H1 (cell line): Measurements from ENCODE around the gene PSPN. TPM values are rescaled to one million over a fixed set of nuclear protein-coding genes. Genes with fewer than 3 reads are reported as not detected.

ENCODE experiments used
- CTCF ChIA-PET: fragments of 300-600 bp; sonication (Branson Sonifier 250); formaldehyde crosslinking; loops from one replicate; lab custom pipeline; 2021; ENCODE audit not compliant: partially characterized antibody; lab: Charles Lee
- POLR2A ChIA-PET: fragments of 300-600 bp; sonication (Branson Sonifier 250); formaldehyde crosslinking; loops from one replicate; lab custom pipeline; 2021; ENCODE audit warnings: inconsistent platforms; ENCODE audit not compliant: partially characterized antibody; lab: Charles Lee
- DNase-seq, 2 experiments: peaks; one replicate each; pipeline versions ENCODE4 v3.0.0 to v3.0.0-alpha.2; 2010 to 2022; ENCODE audit warnings: low spot score in 2 of 2, low read depth in 1 of 2, mixed read lengths in 1 of 2
- FAIRE-seq: peaks from 2 replicates; lab custom pipeline; 2011; peaks lifted over from hg19 to GRCh38; lab: Jason Lieb, UNC
- H2AFZ ChIP-seq: 2 replicates; pipeline ENCODE4 v1.8.1; 2012; ENCODE audit warnings: low read length, inconsistent platforms
- H2AK5ac ChIP-seq: 2 replicates; pipeline ENCODE4 v1.6.1; 2013; ENCODE audit warnings: low read depth, low read length
- H2BK120ac ChIP-seq: replicated peaks from 2 replicates; pipeline ENCODE3; 2013; ENCODE audit warnings: low read depth, low read length, inconsistent platforms
- H2BK12ac ChIP-seq: 2 replicates; pipeline ENCODE4 v1.6.1; 2013; ENCODE audit warnings: low read depth, low read length
- H2BK15ac ChIP-seq: 2 replicates; pipeline ENCODE4 v1.6.1; 2013; ENCODE audit warnings: low read length
- H2BK20ac ChIP-seq: 2 replicates; pipeline ENCODE4 v1.6.1; 2013; ENCODE audit warnings: low read length
- H2BK5ac ChIP-seq: 2 replicates; pipeline ENCODE4 v1.6.1; 2013; ENCODE audit warnings: low read depth, low read length
- H3K14ac ChIP-seq: 2 replicates; pipeline ENCODE4 v1.6.1; 2013; ENCODE audit warnings: inconsistent platforms; ENCODE audit not compliant: insufficient read length
- H3K18ac ChIP-seq: 2 replicates; pipeline ENCODE4 v1.6.1; 2013; ENCODE audit warnings: low read length; ENCODE audit errors: extremely low read depth
- H3K23ac ChIP-seq: 2 replicates; pipeline ENCODE4 v1.6.1; 2013; ENCODE audit warnings: inconsistent platforms; ENCODE audit not compliant: insufficient read length
- H3K23me2 ChIP-seq: 2 replicates; pipeline ENCODE4 v1.6.1; 2013; ENCODE audit warnings: low read depth, low read length
- H3K27ac ChIP-seq: 2 replicates; pipeline ENCODE4 v1.6.1; 2011; ENCODE audit warnings: low read depth, low read length, inconsistent platforms
- H3K27me3 ChIP-seq, 4 experiments: replicated peaks in 1 of 4; 1 replicate in 1 of 4; 2 replicates in 3 of 4; pipeline versions ENCODE4 v1.6.1 to v1.8.1; 2011 to 2013; ENCODE audit warnings: low read length in 3 of 4, mild to moderate bottlenecking in 3 of 4, inconsistent platforms in 2 of 4, mixed read lengths in 2 of 4, moderate library complexity in 1 of 4; ENCODE audit not compliant: control insufficient read depth in 3 of 4, insufficient read depth in 3 of 4; ENCODE audit errors: extremely low read depth in 1 of 4
- H3K36me3 ChIP-seq, 4 experiments: 2 replicates each; pipeline versions ENCODE4 v1.6.1 to v1.8.1; 2011 to 2013; ENCODE audit warnings: mild to moderate bottlenecking in 4 of 4, low read length in 3 of 4, moderate library complexity in 2 of 4, control low read depth in 1 of 4, inconsistent platforms in 1 of 4; ENCODE audit not compliant: insufficient read depth in 4 of 4, control insufficient read depth in 2 of 4
- H3K4ac ChIP-seq: replicated peaks from 2 replicates; pipeline ENCODE3; 2013; ENCODE audit warnings: low read length, low read depth, mixed read lengths, inconsistent platforms; ENCODE audit not compliant: insufficient read length
- H3K4me1 ChIP-seq, 4 experiments: replicated peaks in 1 of 4; 1 replicate in 1 of 4; 2 replicates in 3 of 4; pipeline versions ENCODE4 v1.6.1 to v1.8.1; 2011 to 2013; ENCODE audit warnings: low read length in 3 of 4, inconsistent platforms in 2 of 4, mixed read lengths in 1 of 4; ENCODE audit not compliant: insufficient read depth in 4 of 4, control insufficient read depth in 3 of 4
- H3K4me2 ChIP-seq, 2 experiments: 2 replicates each; pipeline versions ENCODE4 v1.6.1 to v1.8.1; 2011 to 2013; ENCODE audit warnings: low read depth in 2 of 2, low read length in 2 of 2, control low read depth in 1 of 2, inconsistent platforms in 1 of 2, mild to moderate bottlenecking in 1 of 2; ENCODE audit not compliant: insufficient read depth in 1 of 2
- H3K4me3 ChIP-seq, 4 experiments: fragments of 200-600, 300-600 bp in 1 of 4; sonication (generic), shearing (Covaris generic), sonication (Bioruptor Twin) in 1 of 4; 2 replicates each; pipeline versions ENCODE4 v1.5.1 to v1.8.1; 2011 to 2016; ENCODE audit warnings: low read length in 4 of 4, low read depth in 3 of 4, control low read depth in 2 of 4, inconsistent platforms in 2 of 4, mild to moderate bottlenecking in 2 of 4, mixed read lengths in 1 of 4, moderate library complexity in 1 of 4; ENCODE audit not compliant: insufficient read depth in 2 of 4; ENCODE audit errors: extremely low read depth in 1 of 4
- H3K56ac ChIP-seq: replicated peaks from 2 replicates; pipeline ENCODE3; 2013; ENCODE audit warnings: low read depth, mild to moderate bottlenecking, mixed read lengths, low read length, inconsistent platforms; ENCODE audit not compliant: insufficient read length
- H3K79me1 ChIP-seq: 2 replicates; pipeline ENCODE4 v1.6.1; 2013; ENCODE audit warnings: low read depth, low read length, control low read depth
- H3K79me2 ChIP-seq, 2 experiments: 2 replicates each; pipeline versions ENCODE4 v1.6.1 to v1.8.1; 2012 to 2013; ENCODE audit warnings: low read length in 2 of 2, mild to moderate bottlenecking in 2 of 2, inconsistent platforms in 1 of 2; ENCODE audit not compliant: insufficient read depth in 2 of 2, control insufficient read depth in 1 of 2
- H3K9ac ChIP-seq, 4 experiments: replicated peaks in 1 of 4; 1 replicate in 1 of 4; 2 replicates in 3 of 4; pipeline versions ENCODE4 v1.6.1 to v1.8.1; 2011 to 2013; ENCODE audit warnings: low read depth in 3 of 4, low read length in 3 of 4, control low read depth in 2 of 4, mild to moderate bottlenecking in 2 of 4, moderate library complexity in 2 of 4, inconsistent platforms in 1 of 4; ENCODE audit errors: extremely low read depth in 1 of 4
- H3K9me3 ChIP-seq, 2 experiments: 2 replicates each; pipeline versions ENCODE4 v1.6.1 to v1.8.1; 2012 to 2013; ENCODE audit warnings: mild to moderate bottlenecking in 2 of 2, moderate library complexity in 2 of 2, control low read depth in 1 of 2, inconsistent platforms in 1 of 2, low read depth in 1 of 2, low read length in 1 of 2, mixed read lengths in 1 of 2; ENCODE audit not compliant: insufficient read depth in 2 of 2
- H4K20me1 ChIP-seq, 2 experiments: replicated peaks in 1 of 2; 2 replicates each; pipeline versions ENCODE3 to v1.8.1; 2011 to 2013; ENCODE audit warnings: inconsistent platforms in 2 of 2, low read length in 2 of 2, mild to moderate bottlenecking in 1 of 2; ENCODE audit not compliant: insufficient read depth in 2 of 2, control insufficient read depth in 1 of 2
- H4K5ac ChIP-seq: 2 replicates; pipeline ENCODE4 v1.6.1; 2013; ENCODE audit warnings: low read length, low read depth, mixed read lengths, inconsistent platforms; ENCODE audit not compliant: insufficient read length
- H4K8ac ChIP-seq: 2 replicates; pipeline ENCODE4 v1.8.0; 2013; ENCODE audit warnings: mild to moderate bottlenecking, moderate library complexity, low read length, inconsistent platforms; ENCODE audit not compliant: insufficient read depth; ENCODE audit errors: extremely low read depth
- H4K91ac ChIP-seq: replicated peaks from 2 replicates; pipeline ENCODE3; 2013; ENCODE audit warnings: low read length, mixed read lengths, inconsistent platforms; ENCODE audit not compliant: insufficient read length
- BACH1 ChIP-seq: IDR thresholded peaks from 2 replicates; pipeline ENCODE4 v1.6.1; 2012; ENCODE audit warnings: low read length, improper control_type of control experiment
- CBX5 ChIP-seq: fragments of 300-800, 300-1000 bp; sonication (generic); IDR thresholded peaks from 2 replicates; pipeline ENCODE4 v1.7.1; 2016; ENCODE audit warnings: antibody characterized with exemption, low read length, low read depth
- CTBP2 ChIP-seq: IDR thresholded peaks from 2 replicates; pipeline ENCODE4 v1.7.0; 2011; ENCODE audit warnings: borderline replicate concordance, mild to moderate bottlenecking, moderate library complexity, mixed read lengths, low read length; ENCODE audit not compliant: insufficient read depth, insufficient read length
- EP300 ChIP-seq, 2 experiments: IDR thresholded peaks; 1 replicate in 1 of 2; 2 replicates in 1 of 2; pipeline ENCODE4 v1.6.1; 2011 to 2012; ENCODE audit warnings: low read depth in 2 of 2, low read length in 2 of 2, mild to moderate bottlenecking in 2 of 2, borderline replicate concordance in 1 of 2, inconsistent platforms in 1 of 2, moderate library complexity in 1 of 2
- FOSL1 ChIP-seq: IDR thresholded peaks from 2 replicates; pipeline ENCODE4 v1.6.1; 2011; ENCODE audit warnings: mild to moderate bottlenecking, low read depth, low read length, moderate library complexity; ENCODE audit not compliant: insufficient read depth
- GABPA ChIP-seq: IDR thresholded peaks from 2 replicates; pipeline ENCODE4 v1.6.1; 2011; ENCODE audit warnings: mild to moderate bottlenecking, low read length, moderate library complexity, borderline replicate concordance; ENCODE audit not compliant: insufficient read depth
- KDM5A ChIP-seq: fragments of 200-600 bp; IDR thresholded peaks from 2 replicates; pipeline ENCODE4 v1.7.1; 2012; ENCODE audit warnings: mild to moderate bottlenecking, low read length, inconsistent platforms, mixed read lengths
- MAFK ChIP-seq: IDR thresholded peaks from 2 replicates; pipeline ENCODE4 v1.6.1; 2012; ENCODE audit warnings: low read depth, mild to moderate bottlenecking, improper control_type of control experiment, low read length
- RFX5 ChIP-seq: IDR thresholded peaks from 2 replicates; pipeline ENCODE4 v1.6.1; 2011; ENCODE audit warnings: low read depth, low read length, improper control_type of control experiment, borderline replicate concordance
- SAP30 ChIP-seq: fragments of 300-600 bp; sonication (generic); IDR thresholded peaks from 2 replicates; pipeline ENCODE4 v1.7.1; 2012; ENCODE audit warnings: low read length, moderate library complexity, mild to moderate bottlenecking, inconsistent platforms; ENCODE audit not compliant: insufficient read depth, insufficient replicate concordance
- SP2 ChIP-seq: IDR thresholded peaks from 2 replicates; pipeline ENCODE4 v1.6.1; 2012; ENCODE audit warnings: mild to moderate bottlenecking, low read length, inconsistent platforms
- ZNF274 ChIP-seq: IDR thresholded peaks from 2 replicates; pipeline ENCODE4 v1.7.0; 2012; ENCODE audit warnings: low read length, borderline replicate concordance; ENCODE audit errors: extremely low read depth
- WGBS, 2 experiments: shearing (Covaris generic) in 1 of 2; methylation state at CpG; one replicate each; pipeline versions ENCODE4 v1.1.6 to v1.1.7; 2013 to 2015; ENCODE audit warnings: low lambda C conversion rate in 2 of 2, mixed read lengths in 2 of 2, inconsistent platforms in 1 of 2, low coverage in 1 of 2, missing lambda C conversion rate in 1 of 2; ENCODE audit not compliant: insufficient replicate concordance in 2 of 2, insufficient coverage in 1 of 2, insufficient read length in 1 of 2; ENCODE audit errors: extremely low coverage in 1 of 2, missing lambda C conversion rate in 1 of 2; 5-methylcytosine and 5-hydroxymethylcytosine counted together
- polyA plus RNA-seq, 7 experiments: library from polyadenylated mRNA; depleted of rRNA in 3 of 7; stranded (reverse) in 5 of 7; unstranded in 2 of 7; fragments of >200 nt in 5 of 7; fragments of 200-250 nt in 2 of 7; gene quantifications; 1 replicate in 5 of 7; 2 replicates in 1 of 7; 4 replicates in 1 of 7; pipeline versions ENCODE4 v1.2.1 to v1.2.3, GENCODE V29; 2011 to 2013; ENCODE audit warnings: missing spikeins in 2 of 7, mixed read lengths in 2 of 7
- total RNA-seq: library from RNA; stranded (reverse); fragmentation: NEBNext Ultra II Directional; extraction: Animal tissue kit (Norgen Biotek cat#: 25700); gene quantifications from 2 replicates; pipeline ENCODE4 v1.2.1, GENCODE V29; 2021
- TF ChIP-seq, protein P1 (sequence below): IDR thresholded peaks from 2 replicates; pipeline ENCODE4 v1.6.1; 2012; ENCODE audit warnings: inconsistent platforms

Gene PSPN
- total and polyA plus RNA-seq, 2 of the 8 experiments (the other 6 are each of a cell fraction or from before 2014, with no cell fraction given): 1.0 to 2.1 TPM

DNA sequence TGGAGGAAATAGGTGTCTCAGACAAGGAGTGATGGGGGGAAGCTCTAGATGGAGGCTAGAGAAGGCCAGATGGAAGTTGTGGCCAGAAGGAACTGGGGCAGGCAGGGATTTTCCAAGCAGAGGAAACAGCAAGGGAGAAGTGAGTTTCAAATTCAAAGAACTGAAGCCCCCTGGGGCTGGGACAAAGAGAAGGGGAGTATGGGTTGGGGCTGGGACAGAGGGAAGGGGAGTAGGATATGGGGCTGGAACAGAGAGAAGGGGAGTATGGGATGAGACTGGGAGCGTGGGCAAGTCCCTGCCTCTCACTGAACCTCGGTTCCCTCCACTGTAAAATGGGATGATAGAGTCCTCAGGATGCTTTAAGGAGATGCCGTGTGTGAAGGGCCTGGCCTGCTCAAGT is 19.1 kb upstream of the PSPN start:
- peak overlapping the region; percentile 36 for H3K4ac ChIP-seq
- FAIRE-seq: no peak
- no peak for DNase-seq
- TF ChIP-seq FOSL1 (no peak), CTBP2 (no peak), KDM5A (no peak), SP2 (no peak), BACH1 (no peak), RFX5 (no peak), SAP30 (no peak), CBX5 (no peak), ZNF274 (no peak), GABPA (no peak), MAFK (no peak), EP300 (IDR thresholded peaks at IDR 0.05; ENCODE audit: borderline replicate concordance in 1 of 2, low read depth in 2 of 2, low read length in 2 of 2) (no peak)
- TF ChIP-seq, protein P1, sequence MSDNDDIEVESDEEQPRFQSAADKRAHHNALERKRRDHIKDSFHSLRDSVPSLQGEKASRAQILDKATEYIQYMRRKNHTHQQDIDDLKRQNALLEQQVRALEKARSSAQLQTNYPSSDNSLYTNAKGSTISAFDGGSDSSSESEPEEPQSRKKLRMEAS: no peak

More for the DNA sequence above, 19.1 kb upstream of the PSPN start:
- H3K27me3 ChIP-seq: no peaks in the 10 kb centered on the region
- H3K23ac ChIP-seq: no peak overlapping the region
- peaks cover 0 to 8% (median 7%) of the 10 kb centered on the region in 4 experiments; a peak in 5 of 7 replicates for H3K4me1 ChIP-seq
- H4K8ac ChIP-seq: no peak overlapping the region
- CTCF ChIA-PET: interaction anchor here (0.6 kb wide), 1 partner anchor 32 kb away, joined by 3 read pairs; no protein-coding TSS in a partner anchor
- peak overlapping the region; percentile 60; the same call in 1 of the 2 replicates for H3K27ac ChIP-seq
- H3K4me2 ChIP-seq: peak overlapping the region; percentile 54 to 95
- POLR2A ChIA-PET: interaction anchor here (0.6 to 9.9 kb wide), 6 partner anchors 17 to 207 kb away, joined by 3 to 81 read pairs (median 4); partner anchors contain the start of genes ALKBH7, CLPP, KHSRP and PSPN
- H3K9ac ChIP-seq: no peak overlapping the region
- H4K5ac ChIP-seq: no peak overlapping the region
- H4K91ac ChIP-seq: no peak overlapping the region
- no peak overlapping the region for H2AFZ ChIP-seq
- peaks cover 5 to 20% of the 10 kb centered on the region in 2 experiments; a peak in 3 of 4 replicates for H3K79me2 ChIP-seq
- no peak overlapping the region for H2BK120ac ChIP-seq
- peak overlapping the region; percentile 78 for H2BK5ac ChIP-seq
- no peaks in the 10 kb centered on the region for H4K20me1 ChIP-seq
- H3K36me3 ChIP-seq: peaks cover 2 to 15% (median 4%) of the 10 kb centered on the region in 4 experiments; a peak in 4 of 8 replicates
- peak overlapping the region in 1 of 4 experiments; percentile 22; a peak in 1 of 8 replicates for H3K4me3 ChIP-seq
- H3K18ac ChIP-seq: no peak overlapping the region; the same call in 1 of the 2 replicates
- H2AK5ac ChIP-seq: 0 out of 2 replicates have a peak overlapping the region, but pooled peaks have one; percentile 39
- no peaks in the 10 kb centered on the region for H3K9me3 ChIP-seq
- no peak overlapping the region for H2BK12ac ChIP-seq
- no peak overlapping the region for H3K14ac ChIP-seq
- no peak overlapping the region for H2BK20ac ChIP-seq
- H2BK15ac ChIP-seq: no peak overlapping the region
- 92% methylated on average over 2 of the region's 3 CpGs; no CpG with 5 or more reads in 1 of the 2 experiments for WGBS, 2 experiments
- no peak overlapping the region for H3K56ac ChIP-seq
- peaks cover 7% of the 10 kb centered on the region for H3K23me2 ChIP-seq
- peaks cover 6% of the 10 kb centered on the region for H3K79me1 ChIP-seq
